Activated T-helper 9 cell treated with anti-CD3 and anti-CD28 coated beads, Interleukin-2, amount 50 U/mL, for 16 hours (primary cell): ENCODE measurements around the gene SAFB2.
"Not testable (repeated sequence)": the region's sequence is repeated elsewhere in the genome, so short reads cannot be mapped to it uniquely, and the experiment has no call there.

Experiments used
- DNase-seq: peaks from one replicate; pipeline ENCODE4 v3.0.0-alpha.2; 2020; ENCODE audit warnings: low read depth

The SAFB2 gene

GRCh38 chr19:5632657-5633056, 10.1 kb upstream of the SAFB2 start:
- no peak for DNase-seq

GRCh38 chr19:5632241-5632612, 9.7 kb upstream of the SAFB2 start:
- DNase-seq = no peak

- DNase-seq = no peak
Observed at GRCh38 chr19:5631567-5632240, 9.1 kb upstream of the SAFB2 start.

GRCh38 chr19:5628919-5629481, 6.4 kb upstream of the SAFB2 start:
- no peak for DNase-seq

DNA sequence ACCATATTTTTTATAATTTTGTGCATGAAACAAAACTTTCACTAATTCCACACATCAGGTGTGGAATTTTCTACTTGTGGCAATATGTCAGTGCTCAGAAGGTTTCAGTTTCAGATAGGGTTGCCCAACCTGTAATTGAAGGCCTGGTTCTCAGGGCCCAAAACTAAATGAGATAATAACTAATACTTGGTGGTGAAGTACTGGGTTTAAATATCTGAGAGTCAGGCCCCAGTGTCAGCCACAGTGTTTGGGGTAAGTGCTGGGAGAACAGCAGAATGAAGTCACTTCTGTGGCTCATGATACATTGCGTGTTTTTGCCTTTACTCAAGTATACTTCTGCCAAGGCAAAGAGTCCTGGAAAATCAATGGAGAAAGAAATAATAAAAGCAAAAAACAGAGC, 5.9 kb upstream of the SAFB2 start:
- DNase-seq = no peak

DNA sequence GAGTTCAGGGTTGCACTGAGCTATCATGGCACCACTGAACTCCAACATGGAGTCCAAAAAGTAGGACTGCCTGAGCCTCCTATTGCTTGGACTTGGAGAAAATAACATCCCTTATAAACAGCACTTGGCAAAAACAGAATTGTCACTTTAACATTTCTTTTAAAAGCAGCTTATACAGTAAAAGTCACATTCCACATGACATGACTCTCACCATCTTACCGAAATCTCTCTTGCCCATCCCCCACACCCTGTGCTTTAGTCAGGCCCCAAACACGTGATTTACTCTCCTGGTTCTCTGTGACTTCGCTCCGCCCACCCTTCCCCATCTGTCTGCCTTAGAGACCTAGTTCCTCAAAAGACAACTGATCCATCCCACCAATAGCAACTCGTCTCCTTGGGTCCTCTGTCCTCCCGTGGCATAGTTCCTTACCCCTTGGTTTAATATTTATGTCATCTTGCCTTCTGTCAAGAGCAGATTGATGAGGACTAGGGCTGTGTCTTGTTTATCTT, 4.9 kb upstream of the SAFB2 start:
- DNase-seq = no peak

DNA sequence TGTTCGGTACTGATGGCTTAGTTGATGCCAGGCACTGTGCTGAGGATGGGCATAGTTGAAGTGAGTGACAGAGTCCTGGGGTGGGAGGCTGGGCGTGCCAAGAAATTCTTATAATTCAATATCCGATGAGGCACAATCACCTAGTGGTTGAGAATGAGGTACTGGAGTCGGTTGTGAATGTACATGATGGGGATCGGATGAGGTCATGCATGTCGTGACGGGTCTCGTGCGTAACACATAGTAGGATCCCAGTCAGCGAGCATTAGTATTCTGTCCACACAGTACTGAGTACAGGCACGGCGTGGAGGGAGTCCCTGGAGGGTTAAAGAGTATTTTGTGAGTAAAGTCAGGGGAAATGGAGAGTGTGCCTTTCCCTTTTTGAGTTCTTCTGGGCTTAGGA, 3.1 kb upstream of the SAFB2 start:
- no peak for DNase-seq

DNA sequence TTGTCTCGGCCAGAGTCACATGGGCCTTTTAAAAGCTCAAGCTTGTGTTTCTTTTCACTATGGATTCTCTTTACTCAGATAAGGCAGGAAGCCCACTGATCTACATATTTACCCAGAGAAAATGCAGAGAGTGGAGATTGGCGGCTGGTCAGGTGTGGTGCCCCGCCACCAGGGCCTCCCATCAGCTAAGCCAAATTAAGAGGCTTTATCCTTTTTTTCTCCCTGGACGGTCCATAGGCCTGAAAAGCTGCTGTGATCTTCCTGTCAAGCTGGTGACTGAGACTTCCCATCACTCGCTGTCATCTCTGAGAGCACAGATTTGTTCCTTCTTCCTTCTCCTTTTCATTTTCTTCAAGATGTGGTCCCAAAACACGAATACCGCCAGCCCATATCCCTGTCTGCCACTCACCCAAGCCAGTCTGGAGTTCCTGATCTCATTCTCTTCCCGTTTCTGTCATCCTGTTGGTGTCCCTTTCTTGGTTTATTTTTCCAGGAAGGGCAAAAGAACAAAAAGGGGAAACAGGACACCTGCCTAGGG, 2.2 kb upstream of the SAFB2 start:
- no peak for DNase-seq

- DNase-seq = peak; percentile 6
Observed at GRCh38 chr19:5624018-5624663, 1.6 kb upstream of the SAFB2 start.

GRCh38 chr19:5623397-5624017, 931 bp upstream of the SAFB2 start:
- DNase-seq = peak; percentile 10

GRCh38 chr19:5621945-5622464, 571 bp downstream of the SAFB2 start:
- no peak for DNase-seq

DNA sequence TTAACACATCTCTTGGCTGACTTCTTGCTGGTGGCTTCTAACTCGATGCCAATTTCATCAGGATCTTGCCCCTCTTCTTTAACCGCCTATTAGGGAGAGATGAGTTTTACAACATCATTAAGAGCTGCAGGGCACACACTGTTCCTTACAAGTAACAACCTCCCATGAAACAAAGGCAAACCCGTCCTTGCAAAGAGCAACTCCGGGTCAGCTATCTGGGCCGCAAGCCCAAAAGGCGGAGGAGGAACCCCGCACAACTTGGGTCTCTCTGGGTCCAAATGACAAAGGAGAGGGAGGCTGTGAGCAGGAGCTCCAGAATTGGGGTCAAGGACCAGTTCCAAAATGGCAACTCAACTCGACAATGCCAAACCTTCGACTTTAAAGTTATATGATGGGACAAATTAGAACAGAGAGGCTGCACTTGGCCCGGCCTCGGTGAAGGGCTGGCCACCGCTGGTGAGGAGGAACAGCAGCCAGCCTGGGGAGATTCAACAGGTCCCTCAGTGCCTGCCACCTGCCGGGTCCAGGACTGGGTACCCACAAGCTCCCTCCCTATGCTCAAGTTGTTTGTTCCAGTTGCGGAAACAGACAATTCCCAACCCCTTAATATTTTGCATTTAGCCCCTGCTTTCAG, 1.1 kb downstream of the SAFB2 start:
- DNase-seq = no peak

DNA sequence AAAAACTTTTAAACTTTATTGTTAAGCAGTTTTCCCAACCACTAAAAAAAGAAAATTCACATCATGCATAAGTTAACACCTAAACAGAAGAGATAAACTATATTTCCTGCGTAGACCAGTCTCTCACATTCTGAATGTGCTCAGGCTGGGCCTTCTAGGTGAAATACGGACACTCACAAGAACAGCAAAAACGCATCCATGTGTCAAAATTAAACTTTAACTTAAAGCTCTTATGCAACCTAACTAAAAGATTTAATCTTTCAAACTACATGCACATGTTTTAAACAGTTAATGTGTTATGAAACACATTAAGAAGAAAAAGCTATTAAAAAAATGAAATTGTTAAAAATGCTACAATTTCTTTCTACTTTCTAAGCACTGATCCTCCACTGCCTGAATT, 2.6 kb downstream of the SAFB2 start:
- no peak for DNase-seq

DNA sequence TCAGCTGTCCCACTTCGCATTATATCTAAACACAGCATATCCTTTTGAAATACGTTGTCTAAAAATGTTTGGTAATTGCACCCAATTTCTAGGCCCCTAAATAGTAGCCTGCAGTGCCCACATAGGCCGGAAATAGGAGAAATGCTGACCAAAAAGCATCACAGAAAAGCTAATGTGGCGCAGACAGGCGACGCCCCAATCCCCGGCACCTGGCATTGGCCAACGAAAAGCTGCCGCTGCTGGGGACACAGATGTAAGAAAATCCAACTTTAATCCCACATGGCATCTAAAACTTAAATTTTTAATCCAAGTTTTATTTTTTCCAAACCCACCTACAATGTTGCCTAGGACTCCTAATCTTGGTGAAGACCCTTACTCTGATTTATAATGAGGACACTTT, 4.0 kb downstream of the SAFB2 start:
- DNase-seq = no peak

- DNase-seq = no peak
Observed at GRCh38 chr19:5617080-5617479, 5.5 kb downstream of the SAFB2 start.

DNA sequence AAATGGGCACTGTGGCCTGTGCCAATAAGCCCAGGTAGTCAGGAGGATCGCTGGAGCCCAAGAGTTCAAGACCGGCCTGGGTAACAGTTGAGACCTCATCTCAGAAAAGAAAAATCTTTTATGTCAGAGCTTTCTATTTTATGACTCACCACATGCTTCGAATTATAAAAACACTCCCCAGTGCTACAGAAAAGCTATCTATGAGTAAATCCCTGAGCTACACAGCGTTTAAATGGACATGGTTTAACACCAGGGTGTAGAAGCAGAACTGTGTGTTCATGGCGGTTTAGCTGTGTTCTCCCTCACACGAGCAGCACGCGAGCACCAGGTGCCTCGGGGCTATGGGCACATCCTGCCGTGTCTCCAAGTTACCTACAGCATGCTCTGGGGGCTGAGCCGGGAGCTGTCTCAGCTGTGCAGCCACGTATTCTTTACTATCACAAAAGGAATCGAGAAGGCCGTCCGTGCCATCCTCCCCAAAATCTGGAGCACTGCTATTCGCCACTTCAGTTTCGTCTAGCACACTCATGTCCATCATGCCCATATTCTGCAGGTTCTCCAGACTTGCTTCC, 6.7 kb downstream of the SAFB2 start:
- DNase-seq = no peak

- no peak for DNase-seq
Observed at GRCh38 chr19:5612891-5613865, 9.4 kb downstream of the SAFB2 start.

DNA sequence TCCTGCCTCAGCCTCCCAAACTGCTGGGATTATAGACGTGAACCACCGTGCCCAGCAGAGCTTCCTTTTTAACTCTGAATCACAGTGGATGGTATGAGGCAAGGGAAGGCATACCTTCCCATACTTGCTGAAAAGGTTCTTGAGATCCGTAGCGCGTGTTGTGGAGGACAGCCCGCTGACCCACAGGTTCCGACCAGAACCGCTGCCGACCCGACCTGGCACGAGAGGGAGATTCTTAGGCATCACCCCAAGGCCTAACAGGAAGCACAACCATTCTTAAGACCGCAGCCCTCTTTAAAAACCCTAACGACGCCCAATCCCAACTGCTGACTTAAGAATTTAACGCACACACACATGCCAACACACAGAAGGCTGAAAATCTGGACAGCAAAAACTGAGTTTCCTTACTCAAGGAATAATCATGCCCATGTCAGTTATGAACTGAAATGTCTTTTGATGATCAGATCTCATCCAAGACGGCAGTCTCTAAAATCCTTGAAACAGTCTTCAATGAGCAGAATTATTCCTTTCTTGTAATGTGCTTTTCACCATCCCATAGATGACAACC, 12.6 kb downstream of the SAFB2 start:
- DNase-seq = no peak

DNA sequence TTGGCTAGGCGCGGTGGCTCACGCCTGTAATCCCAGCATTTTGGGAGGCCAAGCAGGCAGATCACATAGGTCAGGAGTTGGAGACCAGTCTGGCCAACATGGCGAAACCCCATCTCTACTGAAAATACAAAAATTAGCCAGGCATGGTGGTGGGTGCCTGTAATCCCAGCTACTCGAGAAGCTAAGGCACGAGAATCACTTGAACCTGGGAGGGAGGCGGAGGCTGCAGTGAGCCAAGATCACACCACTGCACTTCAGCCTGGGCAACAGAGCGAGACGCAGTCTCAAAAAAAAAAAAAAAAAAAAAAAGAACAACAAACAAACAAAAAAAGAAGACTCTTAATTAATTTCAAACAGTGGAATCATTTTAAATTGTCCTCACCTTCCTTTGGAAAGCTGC, 13.8 kb downstream of the SAFB2 start:
- not testable (repeated sequence) for DNase-seq

DNA sequence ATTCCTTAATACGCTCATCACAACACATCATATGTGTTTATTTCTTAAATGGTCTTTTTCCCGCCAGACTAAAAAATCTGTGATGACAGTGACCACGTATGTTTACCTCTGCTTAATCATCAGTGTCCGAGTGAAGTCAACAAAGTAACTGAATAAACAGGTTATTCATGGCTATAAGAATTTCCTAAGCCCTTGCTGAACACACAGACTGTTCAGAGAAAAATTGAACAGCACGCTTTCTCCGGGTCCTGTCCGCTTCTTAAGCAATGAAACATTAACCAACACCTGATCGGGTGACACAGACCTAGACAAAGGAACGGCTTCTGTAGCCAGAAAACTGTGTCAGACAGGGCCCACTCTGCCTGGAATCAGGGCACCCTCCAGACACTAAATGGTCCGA, 14.3 kb downstream of the SAFB2 start:
- no peak for DNase-seq
